Epithelial cell of esophagus (primary cell): ENCODE measurements around the gene DIAPH3.

Experiments used
- DNase-seq: peaks from one replicate; pipeline ENCODE4 v3.0.0; 2010; ENCODE audit warnings: low read depth
- H3K4me3 ChIP-seq: 2 replicates; pipeline ENCODE4 v1.5.1; 2011; ENCODE audit warnings: mild to moderate bottlenecking, low read length, control low read depth
- CTCF ChIP-seq: IDR thresholded peaks from 2 replicates; pipeline ENCODE4 v1.5.1; 2011; ENCODE audit warnings: low read depth, mild to moderate bottlenecking, low read length, control low read depth, inconsistent platforms; ENCODE audit not compliant: insufficient read depth; ENCODE audit errors: missing control alignments

DIAPH3 gene

DNA sequence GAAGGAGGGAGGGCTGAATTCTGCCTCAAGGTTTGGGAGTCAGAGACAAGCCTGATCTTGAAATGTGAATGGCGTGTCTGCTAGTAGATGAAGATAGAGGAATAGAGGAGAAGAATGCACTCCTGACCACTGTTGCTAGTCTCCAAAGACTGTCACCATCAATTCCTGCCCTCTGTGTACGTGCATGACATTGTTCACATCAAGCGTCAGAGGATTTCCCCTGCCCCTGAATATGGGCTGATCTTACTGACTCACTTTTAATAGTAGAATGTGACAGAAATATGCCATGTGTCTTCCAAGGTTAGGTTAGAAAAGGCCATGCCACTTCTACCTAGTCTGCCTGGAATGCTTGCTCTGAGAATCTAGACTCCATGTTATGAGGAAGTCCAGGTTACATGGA lies 538.6 kb downstream of the DIAPH3 start:
- H3K4me3 ChIP-seq = no peak overlapping the region
- no peak for TF ChIP-seq CTCF
- no peak for DNase-seq

- no peak for TF ChIP-seq CTCF
- no peak for DNase-seq
- H3K4me3 ChIP-seq = no peak overlapping the region
These were observed 540.4 kb downstream of the DIAPH3 start for GRCh38 chr13:59623206-59623915.

DNA sequence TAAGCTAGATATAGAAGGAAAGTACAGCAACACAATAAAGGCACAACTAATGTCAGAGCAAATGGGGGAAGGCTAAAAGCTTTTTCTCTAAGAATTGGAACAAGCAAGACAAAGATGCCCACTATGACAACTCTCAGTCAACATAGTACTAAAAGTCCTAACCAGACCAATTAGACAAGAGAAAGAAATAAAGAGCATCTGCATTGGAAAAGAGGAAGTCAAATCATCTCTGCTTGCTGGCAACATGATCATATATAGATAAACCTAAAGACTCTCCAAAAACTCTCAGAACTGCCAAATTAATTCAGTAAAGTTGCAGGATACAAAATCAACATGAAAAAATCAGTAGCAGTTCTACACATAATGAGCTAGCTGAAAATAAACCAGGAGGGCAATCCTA lies 542.0 kb downstream of the DIAPH3 start:
- TF ChIP-seq CTCF = no peak
- DNase-seq = no peak
- H3K4me3 ChIP-seq = no peak overlapping the region
